Measurements from ENCODE around the gene EPHA1.

EPHA1 gene

DNA sequence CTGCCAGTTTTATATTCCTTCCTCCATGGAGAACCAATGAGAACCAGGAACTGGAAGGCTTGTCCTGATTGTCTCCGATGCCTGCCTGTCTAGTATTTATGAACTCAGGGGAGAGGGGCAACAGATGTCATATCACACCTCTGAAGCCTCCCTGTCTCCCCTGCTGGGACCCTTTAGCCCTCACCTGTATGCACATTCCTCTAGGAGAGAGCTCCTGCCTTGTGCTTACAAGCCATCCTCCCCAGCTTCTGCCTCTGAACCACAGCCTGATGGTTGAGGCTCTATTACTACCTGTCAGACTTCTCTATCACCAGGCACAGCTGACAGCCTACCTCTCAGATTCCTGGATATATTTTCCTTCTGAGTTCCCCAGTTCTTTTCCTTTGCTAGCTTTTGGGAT lies 40.3 kb downstream of the EPHA1 start:
- DNase-seq: no peak

DNA sequence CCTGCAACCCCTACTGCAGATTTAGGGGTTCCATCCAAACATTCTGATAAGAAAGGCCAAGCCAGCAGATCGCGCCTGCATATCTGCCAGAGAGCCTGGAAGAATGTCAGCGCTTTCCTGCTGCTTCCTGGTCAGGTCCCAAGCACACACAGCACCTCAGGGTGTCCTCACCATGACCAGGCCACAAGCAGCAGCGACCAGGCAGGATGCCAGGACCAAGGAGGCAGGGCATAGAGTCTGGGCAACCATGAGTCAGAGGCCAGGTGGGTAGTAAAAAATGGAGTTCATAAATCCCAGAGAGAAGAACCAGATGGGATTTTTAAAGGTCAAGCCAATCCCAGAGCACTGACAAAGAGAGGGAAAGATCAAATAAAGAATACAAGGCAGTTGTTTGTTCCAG lies 40.7 kb downstream of the EPHA1 start:
- DNase-seq: no peak

DNA sequence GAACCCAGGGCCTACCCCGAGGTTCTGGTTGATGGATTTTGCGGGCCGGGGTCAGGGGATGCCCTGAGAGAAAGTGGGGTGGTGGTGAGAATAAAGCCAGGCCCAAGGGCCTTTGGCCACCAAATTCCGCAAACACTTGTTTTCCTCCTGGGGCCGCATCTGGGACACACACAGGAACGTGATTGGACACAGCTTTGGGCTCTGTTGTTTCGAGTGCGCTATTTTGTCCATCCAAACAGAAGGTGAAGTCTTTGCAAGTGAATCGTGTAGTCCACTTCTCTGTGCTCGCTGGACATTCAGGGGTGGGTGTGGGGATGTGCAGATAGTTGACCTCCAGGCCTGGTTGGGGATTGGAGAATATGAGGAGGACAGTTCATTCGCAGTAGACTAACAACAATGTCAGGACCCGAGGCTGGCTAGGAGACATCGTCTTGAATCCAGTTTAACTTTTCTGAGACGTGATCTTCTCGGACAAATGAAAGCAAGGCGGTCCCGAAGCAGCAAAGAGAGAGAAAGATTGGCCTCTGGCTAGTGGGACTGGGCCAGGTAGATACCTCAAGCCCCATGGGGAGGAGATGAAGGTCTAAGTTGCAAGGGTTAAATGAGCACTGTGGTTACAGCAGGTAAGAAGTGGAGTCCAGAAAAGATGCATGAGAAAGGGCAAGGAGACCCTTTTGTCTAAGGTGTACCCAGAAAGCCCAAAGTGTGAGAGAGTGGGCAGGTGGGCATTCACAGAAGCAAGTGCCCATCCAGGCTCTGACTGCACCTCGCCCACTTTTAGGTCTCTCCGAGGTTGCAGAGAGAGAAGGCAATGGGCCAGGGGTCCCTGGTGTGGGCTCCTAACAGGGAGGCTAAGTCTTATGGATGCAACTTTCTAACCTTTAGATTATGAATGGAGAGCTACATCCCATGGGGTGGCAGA lies 45.4 kb downstream of the EPHA1 start:
- DNase-seq: no peak

DNA sequence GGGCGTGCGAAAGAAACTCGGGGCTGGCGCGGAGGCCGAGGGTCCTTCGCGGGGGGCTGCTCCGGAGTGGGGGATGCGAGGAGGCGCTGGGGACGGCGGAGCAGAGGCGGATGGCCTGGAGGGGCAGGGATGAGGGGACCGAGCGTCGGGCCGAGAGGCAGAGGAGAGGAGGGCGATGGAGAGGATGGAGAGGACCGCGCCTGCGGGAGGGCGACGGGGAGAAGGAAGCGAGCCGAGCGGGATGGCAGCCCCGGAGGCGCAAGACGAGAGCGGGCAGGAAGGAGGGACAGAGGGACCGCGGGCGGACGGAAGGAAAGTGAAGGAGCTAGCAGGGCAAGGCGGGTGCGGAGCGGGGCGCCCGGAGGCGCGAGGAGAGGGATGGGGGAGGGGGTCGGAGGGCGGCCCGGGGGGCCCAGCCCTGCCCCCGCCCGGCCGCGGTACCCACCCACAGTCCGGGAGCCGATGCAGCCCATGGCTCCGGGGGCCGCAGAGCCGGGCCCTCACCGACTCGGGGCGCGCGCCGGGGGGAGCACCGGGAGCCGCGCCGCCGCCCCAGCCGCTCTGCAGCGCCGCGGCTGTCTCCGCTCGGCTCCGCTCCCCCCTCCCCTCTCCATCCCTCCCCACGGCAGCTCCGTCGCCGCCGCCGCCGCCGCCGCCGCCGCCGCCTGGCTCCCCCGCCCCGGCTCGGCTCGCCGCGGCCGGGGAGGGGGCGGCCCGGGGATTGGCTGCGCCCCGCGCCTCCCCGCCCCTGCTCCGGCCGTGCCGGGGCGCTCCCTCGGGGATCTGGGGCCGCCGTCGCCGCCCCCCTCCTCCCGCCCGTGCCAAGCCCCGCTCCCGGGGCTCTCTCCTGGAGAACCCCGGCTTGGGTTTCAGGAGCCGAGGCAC lies 46.3 kb downstream of the EPHA1 start, which contains the start of gene FAM131B:
Gene FAM131B (minus strand): TSS at position 583 of the 885 bp plus-strand sequence. CDS start 110 bp downstream, at position 473.
- peak; percentile 34 for DNase-seq

DNA sequence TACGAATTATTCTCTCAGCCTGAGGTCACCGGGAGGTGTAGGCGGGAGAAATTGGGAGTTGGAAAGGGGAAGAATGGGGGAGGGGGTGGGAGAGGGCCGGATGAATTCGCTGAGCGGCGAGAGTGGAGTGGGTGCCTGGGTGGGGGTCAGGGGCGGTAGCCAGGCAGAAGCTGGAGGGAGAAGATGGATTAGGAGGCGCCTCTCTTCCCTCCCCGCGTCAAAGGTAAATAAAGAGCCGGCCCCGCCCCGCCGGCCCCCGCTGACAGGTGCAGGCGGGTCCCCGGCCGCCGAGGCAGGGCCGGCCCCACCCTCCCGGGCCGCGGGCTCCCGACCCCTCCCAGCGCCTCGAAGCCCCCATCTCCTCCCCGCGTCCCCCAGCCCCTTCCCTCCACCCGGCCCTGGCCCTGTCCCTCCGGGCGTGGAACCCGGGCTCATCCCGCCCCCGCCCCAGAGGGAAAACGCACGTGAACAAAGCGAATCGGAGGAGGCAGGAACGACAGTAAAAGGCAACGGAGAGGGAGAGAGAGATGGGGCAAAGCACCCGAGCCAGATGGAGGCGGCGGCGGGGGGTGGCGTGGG lies 47.0 kb downstream of the EPHA1 start:
- no peak for DNase-seq

DNA sequence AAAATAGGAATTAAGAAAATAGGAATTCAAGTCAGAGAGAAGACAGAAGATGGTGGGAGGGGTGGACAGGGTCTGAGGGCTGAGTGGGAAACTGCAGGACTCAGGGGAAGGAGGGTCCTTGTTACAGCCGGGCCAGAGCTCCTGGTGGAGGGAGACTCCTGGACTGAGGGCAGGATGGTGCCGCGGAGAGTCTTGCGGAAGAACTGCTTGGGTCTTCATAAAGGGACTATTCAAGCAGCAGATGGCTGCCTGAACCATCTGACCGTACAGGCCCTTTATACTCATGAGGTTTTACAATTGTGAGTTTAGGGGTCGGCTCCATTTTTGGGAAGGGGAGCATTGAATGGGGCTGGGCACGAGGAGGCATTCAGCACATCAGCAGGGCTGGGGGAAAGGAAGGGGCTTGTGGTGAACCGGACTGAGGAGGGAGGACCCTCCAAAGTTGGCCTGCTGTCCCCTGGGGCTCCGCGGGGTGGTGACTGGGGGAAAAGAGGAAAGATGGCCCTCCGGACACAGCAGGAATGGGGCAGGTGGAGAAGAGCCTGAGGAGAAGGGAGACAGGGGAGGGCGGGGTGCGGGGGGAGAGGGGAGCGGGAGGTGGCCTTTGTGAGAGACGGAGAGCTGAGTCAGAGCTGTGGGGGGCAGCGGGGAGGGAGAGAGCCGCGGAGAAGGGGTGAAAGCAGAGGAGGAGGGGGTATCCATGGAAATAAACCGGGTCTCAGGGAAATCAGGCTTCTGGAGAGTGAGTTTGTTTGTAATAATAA lies 47.7 kb downstream of the EPHA1 start:
- no peak for DNase-seq

DNA sequence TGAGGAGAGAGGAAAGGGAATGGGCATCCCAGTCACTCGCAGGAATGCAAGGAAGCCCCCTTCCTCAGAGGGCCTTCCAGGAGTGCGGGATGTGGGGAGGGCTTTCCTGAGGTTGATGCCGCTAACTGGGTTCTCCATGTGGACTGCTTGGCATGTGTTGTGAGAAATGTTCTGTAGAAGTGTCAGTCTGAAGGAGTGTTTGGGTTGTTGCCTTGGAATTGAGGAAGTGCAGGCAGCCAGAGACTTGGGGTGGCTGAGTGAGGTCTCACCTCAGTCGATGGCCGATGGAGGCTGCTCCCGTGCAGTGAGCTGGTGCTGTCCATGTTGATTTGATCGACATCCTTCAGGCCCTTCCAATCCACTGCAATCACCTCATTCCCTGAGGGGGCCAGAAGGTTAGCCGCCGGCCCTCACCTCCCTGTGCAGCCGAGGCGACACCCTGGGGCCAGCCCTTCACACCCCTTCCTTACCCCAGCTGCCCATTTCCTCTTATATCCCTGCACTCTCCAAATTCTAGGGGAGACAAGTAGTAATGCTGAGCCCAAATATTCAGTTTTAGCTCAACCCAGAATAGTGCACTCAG lies 48.8 kb downstream of the EPHA1 start:
- DNase-seq: no peak

DNA sequence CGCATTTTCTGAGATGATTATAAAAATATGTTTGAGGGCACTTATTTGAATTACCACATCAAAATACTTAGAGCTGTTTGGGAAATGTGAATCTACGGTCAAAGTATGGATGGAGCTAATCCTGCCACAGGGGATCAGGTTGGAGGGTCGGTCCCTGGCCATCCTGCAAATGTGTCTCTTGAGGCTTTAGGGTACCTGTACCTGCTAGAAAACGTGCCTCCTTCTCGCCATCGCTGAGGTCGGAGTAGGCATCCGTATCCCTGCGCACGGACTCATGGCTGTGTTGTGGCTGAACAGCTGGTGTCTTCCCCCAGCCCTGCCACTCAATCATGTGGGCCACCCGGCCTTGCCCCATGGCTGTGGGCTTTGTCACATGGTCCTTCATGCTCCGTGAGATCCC lies 50.0 kb downstream of the EPHA1 start:
- no peak for DNase-seq

DNA sequence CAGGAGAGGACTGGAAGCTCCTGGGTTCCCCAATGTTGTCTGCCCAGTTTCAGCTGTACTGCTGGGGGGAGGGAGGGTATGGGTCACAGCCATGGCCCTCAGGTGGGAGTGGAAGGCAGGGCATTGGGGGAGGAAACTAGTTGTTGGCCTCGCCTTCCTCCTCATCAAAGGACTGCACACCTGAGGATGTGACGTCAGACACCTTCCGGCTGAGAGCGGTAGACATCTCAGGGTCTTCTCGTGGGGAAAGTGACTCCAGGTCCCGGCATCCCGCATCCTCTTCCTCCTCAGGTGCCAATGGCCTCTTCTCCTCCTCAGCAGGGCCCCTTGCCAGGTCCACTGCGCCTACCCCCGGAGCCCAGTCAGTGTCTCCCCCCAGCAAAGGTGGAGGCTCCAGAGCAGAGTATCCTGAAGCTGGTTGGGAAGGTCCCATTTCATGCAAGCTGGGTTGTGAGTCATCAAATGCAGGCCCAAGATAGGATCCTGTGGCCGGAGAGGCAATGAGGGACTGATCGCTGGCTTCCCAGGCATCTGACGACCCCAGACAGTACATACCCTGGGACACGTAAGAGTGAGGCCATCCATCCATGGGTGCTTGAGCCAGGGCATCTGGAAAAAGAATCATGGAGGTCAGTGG lies 52.1 kb downstream of the EPHA1 start:
- DNase-seq: no peak

DNA sequence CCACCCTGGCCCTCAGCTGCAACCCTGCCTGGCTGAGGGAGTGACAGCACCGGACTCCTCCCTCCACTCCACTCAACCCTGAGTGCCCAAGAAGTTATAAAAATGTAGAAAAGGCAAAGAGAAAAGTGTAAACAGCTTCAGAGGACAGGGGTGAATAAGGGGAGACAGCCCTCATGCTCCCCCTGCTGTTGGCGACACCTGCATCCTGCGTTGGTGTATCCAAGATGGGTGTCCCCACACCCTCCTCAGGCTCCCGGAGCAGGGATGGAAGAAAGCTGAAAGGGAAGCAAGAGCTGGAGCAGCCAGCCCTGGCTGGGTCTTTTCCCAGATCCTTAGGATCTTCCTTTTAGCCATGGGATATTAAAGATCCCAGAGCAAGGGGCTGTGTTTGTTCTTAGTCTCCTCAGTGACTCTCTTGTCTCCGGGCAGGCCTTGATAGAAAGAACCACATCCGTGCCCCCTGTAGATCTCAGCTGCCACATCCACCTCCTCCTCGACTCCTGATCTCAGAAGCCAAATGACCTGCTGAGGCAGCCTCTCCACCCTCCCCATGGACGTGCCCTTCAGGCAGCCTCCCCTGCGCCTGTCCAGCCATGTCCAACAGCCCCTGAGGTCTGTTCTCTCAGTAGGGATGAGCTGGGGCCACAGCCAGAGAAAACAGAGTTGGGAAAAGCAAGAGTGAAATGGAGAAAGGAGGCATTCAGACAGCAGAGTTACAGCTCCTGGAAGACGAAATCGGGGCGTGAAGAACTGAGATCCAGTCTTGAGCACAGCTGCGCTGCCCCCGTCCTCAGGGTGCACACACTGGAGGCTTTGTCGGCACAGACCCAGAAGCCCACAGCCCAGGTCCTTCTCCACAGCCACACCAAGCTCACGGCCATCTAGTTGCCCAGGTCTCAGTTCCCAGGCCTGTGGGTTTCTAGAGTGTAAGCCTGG lies 52.9 kb downstream of the EPHA1 start:
- no peak for DNase-seq

DNA sequence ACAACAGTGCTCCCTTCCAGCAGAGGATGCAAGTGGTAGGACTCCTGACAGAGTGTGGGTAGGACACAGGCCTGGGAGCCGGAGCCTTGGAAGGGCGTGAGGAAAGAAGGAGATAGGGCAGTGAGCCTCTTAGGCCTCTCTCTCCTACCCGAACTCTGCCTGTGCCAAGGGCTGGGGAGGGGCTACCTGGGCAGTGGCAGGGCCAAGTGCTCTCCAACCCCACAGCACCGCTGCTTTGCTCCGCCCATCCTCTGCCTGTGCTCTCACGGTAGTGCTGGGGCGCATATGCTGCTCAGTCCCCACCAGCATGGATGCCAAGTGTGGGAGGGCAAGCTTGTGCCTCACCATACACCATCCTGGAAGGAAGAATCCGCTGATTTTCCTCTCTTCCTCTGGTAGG lies 53.7 kb downstream of the EPHA1 start:
- DNase-seq: no peak

DNA sequence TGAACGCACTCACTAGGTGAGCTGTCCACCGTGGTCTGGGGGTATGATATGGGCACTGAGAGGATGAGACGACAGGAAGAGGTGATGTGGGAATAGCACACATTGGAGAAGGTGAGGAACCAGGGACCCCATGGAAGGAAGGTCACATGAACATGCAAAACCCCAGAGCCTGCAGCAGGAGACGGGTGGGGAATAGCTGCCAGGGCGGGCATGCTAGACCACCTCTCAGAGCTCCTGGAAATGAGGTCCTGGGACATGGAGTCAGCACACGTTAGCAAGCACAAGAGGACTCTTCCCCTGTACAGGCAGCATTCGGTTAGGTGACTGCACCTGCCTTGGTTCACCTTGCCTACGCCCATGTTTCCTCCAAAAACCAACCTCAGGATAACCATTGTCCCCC lies 54.3 kb downstream of the EPHA1 start:
- no peak for DNase-seq

DNA sequence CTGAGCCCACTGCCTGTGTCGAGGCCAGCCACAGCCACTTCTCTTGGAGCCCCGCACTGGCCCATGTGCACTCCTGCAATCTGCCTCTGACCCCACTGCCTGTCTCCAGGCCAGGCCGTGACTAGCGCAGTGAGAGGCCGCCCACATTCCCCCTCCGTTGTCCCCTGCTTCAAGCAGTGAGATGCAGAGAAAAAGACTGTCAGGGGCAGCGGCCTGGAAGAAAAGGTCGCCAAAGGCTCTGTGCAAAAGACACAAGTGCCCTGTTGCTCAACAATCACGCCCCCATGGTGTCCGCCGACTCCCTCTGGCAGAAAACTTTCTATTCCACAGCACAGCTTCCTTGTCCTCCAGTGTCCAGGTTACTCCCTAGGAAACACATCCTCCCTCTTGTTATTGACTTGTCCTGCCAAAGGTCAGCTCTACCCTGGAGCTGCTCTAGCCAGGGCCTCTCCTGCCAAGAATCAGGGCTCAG lies 56.1 kb downstream of the EPHA1 start:
- DNase-seq: no peak

DNA sequence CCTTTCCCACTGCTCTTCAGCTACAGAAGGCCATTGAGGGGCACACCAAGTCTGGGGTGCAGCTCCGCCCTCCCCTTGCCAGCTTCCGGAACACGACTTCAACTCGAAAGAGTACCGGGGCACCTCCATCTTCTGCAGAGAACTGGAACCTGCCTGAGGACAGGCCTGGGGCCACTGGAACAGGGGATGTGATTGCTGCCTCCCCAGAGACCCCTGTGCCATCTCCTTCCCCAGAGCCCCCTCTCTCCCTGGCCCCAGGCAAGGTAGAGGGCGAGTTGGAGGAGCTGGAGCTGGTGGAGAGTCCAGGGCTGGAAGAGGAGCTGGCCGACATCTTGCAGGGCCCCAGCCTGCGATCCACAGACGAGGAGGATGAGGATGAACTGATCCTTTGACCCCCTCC lies 57.1 kb downstream of the EPHA1 start:
- DNase-seq: no peak

DNA sequence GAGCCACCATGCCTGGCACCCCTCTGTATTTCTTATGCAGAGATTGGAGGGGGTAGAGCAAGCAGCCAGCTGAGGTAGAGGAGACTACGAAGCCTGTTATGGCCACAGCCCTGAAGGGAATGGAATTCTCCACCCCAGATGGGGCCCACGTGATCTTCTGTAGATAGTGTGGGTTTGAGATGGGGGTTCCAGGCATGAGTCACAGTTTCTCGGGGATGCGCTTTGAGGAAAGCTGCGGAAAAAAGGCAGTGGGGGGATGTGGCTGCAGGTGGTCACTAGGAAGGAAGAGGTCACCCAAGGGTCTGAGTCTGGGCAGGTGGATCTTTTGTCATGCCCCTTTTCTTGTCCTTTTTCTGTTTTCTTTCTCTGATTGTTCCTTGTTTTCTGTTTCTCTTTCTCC lies 57.6 kb downstream of the EPHA1 start:
- DNase-seq: no peak

DNA sequence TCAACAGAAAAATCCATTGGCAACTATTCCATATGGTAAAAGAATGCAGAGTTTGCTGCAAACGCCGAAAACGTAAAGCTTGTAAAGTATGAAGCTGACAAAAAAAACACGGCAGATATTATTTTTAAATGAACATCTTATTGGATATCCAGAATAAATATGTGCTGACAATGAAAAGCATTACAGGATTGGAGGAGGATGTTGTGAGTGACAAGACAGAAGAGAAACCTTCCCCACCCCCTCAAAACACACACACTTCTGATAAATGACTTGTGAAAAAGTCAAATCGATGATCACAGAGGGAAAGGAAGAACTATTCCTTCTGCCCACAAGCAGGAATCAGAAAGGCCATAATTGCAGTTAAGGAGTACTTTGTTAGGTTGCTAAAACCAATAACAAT lies 60.7 kb downstream of the EPHA1 start:
- DNase-seq: no peak

DNA sequence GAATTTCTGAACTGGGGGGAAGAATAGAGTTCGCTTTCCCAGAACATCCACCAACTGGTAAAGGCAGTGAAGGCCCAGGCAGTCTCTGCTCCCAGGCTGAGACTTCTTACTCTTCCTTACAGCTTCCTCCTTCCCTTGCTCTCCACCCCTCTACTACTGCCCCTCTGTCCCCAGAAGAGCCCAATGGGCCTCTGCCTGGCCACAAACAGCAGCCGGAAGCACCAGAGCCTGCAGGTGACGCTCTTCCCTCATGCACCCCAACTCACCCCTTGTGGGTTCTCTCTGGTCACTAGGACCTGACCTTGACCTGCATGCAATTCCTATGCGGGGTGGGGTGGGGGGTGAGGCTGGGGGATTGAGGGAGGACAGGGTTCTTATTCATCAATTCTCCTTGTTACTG lies 62.6 kb downstream of the EPHA1 start:
- DNase-seq: no peak

DNA sequence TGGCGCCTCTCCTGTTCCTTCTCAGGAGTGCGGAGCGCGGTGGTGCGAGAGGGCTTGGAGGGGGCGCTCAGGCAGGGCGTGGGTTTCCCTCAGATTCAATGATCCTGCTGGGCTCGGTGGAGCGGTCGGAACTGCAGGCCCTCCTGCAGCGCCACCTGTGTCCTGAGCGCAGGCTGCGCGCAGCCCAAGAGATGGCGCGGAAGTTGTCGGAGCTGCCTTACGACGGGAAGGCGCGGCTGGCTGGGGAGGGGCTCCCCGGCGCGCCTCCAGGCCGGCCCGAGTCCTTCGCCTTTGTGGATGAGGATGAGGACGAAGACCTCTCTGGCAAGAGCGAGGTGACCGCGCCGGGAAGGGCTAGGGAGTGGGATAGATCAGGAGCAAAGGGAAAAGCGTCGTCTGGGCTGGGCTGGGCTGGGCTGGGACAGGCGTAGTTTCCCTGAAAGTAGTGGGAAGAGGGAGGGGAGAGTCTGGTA lies 63.2 kb downstream of the EPHA1 start:
- DNase-seq: peak; percentile 52

DNA sequence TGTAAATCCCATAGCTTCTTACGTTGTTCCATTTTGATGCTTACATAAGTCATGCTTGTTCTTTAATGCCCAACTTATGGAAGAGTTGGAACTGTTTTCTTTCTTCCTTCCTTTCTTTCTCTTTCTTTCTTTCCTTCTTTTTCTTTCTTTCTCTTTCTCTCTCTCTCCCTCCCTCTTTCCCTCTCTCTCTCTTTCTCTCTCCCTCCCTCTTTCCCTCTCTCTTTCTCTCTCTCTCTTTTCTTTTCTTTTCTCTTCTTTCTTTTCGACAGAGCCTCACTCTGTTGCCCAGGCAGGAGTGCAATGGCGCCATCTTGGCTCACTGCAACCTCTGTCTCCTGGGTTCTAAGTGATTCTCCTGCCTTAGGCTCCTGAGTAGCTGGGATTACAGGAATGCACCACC lies 65.1 kb downstream of the EPHA1 start:
- DNase-seq: no peak

DNA sequence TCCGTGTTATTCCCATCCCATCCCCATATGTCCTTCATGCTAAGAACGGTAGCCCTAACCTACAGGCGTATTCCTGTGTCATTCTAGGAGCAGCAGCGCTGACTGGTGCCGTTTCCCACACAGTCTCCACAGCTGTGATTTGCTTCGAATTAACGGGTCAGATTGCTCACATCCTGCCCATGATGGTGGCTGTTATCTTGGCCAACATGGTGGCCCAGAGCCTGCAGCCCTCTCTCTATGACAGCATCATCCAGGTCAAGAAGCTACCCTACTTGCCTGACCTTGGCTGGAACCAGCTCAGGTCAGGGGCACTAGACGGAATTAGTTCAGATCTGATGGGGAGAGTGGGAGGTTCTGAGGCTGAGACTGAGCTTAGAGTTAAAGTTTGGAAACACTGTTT lies 66.8 kb downstream of the EPHA1 start:
- DNase-seq: no peak
